Left lung (tissue), 10 donors: ENCODE measurements around the gene KLF13. TPM values are rescaled to one million over a fixed set of nuclear protein-coding genes. Genes with fewer than 3 reads are reported as not detected.

Experiments used
- ATAC-seq: fragments of 200-7000 bp; cut with Tn5 transposase; one replicate; pipeline ENCODE4 v1.9.1; 2020; ENCODE audit warnings: moderate library complexity
- DNase-seq, 4 donors: peaks; one replicate each; pipeline ENCODE4 v3.0.0-alpha.2; 2013 to 2020
- H3K27ac ChIP-seq, 2 donors: fragments of 200-600 bp; sonication (generic) in 1 of 2; one replicate each; pipeline versions ENCODE4 v1.5.0 to v1.8.0; 2020 to 2021
- H3K27me3 ChIP-seq, 2 donors: fragments of 200-600 bp; sonication (generic) in 1 of 2; one replicate each; pipeline versions ENCODE4 v1.5.0 to v1.8.0; 2020 to 2021
- H3K36me3 ChIP-seq, 2 donors: fragments of 200-600 bp; sonication (generic) in 1 of 2; one replicate each; pipeline versions ENCODE4 v1.5.0 to v1.8.0; 2020 to 2021
- H3K4me1 ChIP-seq, 2 donors: fragments of 200-600 bp; one replicate each; pipeline ENCODE4 v1.8.0; 2021
- H3K4me3 ChIP-seq, 2 donors: fragments of 200-600 bp; sonication (generic) in 1 of 2; one replicate each; pipeline versions ENCODE4 v1.5.0 to v1.8.0; 2020 to 2021; ENCODE audit warnings: mild to moderate bottlenecking in 1 of 2
- H3K9me3 ChIP-seq, 2 donors: fragments of 200-600 bp; sonication (generic) in 1 of 2; one replicate each; pipeline versions ENCODE4 v1.5.0 to v1.8.0; 2020 to 2021
- CTCF ChIP-seq, 2 donors: fragments of 200-600 bp; sonication (generic) in 1 of 2; IDR thresholded peaks; one replicate each; pipeline versions ENCODE4 v1.5.0 to v1.8.0; 2021; ENCODE audit warnings: antibody characterized with exemption in 2 of 2
- intact Hi-C, 2 donors: fragments of 100-400 bp; cut with DNase I; formaldehyde crosslinking; loops; one replicate each; pipeline versions ENCODE4 v1.11.2 to v1.14.2; 2022
- polyA plus RNA-seq, 6 donors: library from polyadenylated mRNA; unstranded; fragments of 120-200 nt; gene quantifications; one replicate each; pipeline ENCODE4 v1.2.1, GENCODE V29; 2013; ENCODE audit not compliant: insufficient read length in 6 of 6
- total RNA-seq, 2 donors: library from RNA; stranded (reverse); fragmentation: NEBNext Ultra II Directional; extraction: Animal tissue kit (Norgen Biotek cat#: 25700); gene quantifications; one replicate each; pipeline ENCODE4 v1.2.1, GENCODE V29; 2021
- donor health status: DM: no; HTN: yes; CAD: no.
- donor health status: DM: no; HTN: no; CAD: no.

The KLF13 gene
- total and polyA plus RNA-seq, 8 donors: 44.7 to 116 (median 61.4) TPM

GRCh38 chr15:31309893-31310606 lies 16.6 kb upstream of the KLF13 start:
- intact Hi-C loops: no loop called here
- no peak overlapping the region for H3K27ac ChIP-seq
- peaks cover 0 to 10% of the 10 kb centered on the region in 2 donors for H3K9me3 ChIP-seq
- H3K4me3 ChIP-seq: no peak overlapping the region
- ATAC-seq: no peak
- H3K27me3 ChIP-seq: peaks cover 0 to 12% of the 10 kb centered on the region in 2 donors
- no peaks in the 10 kb centered on the region for H3K4me1 ChIP-seq
- no peaks in the 10 kb centered on the region for H3K36me3 ChIP-seq
- TF ChIP-seq CTCF (IDR thresholded peaks at IDR 0.05): no peak
- DNase-seq: no peak

GRCh38 chr15:31311735-31312619 lies 14.7 kb upstream of the KLF13 start:
- DNase-seq (no peak), ATAC-seq (no peak)
- intact Hi-C loops: no loop called here

GRCh38 chr15:31313223-31313622 lies 13.4 kb upstream of the KLF13 start:
- TF ChIP-seq CTCF (IDR thresholded peaks at IDR 0.05): no peak
- no peak overlapping the region for H3K27ac ChIP-seq
- intact Hi-C loops: no loop called here
- no peaks in the 10 kb centered on the region for H3K27me3 ChIP-seq
- H3K36me3 ChIP-seq: no peaks in the 10 kb centered on the region
- peaks cover 0 to 10% of the 10 kb centered on the region in 2 donors for H3K9me3 ChIP-seq
- DNase-seq (no peak), ATAC-seq (no peak)
- no peak overlapping the region for H3K4me3 ChIP-seq
- H3K4me1 ChIP-seq: no peaks in the 10 kb centered on the region

More at GRCh38 chr15:31311735-31312619, 14.7 kb upstream of the KLF13 start:
- Histone ChIP-seq H3K27ac (no peak overlapping the region), H3K36me3 (no peaks in the 10 kb centered on the region), H3K9me3 (peaks cover 0 to 10% of the 10 kb centered on the region in 2 donors), H3K4me1 (no peaks in the 10 kb centered on the region), H3K27me3 (peaks cover 0 to 11% of the 10 kb centered on the region in 2 donors), H3K4me3 (no peak overlapping the region)
- TF ChIP-seq CTCF (IDR thresholded peaks at IDR 0.05): no peak

- DNase-seq: no peak
- no peaks in the 10 kb centered on the region for H3K36me3 ChIP-seq
- no peaks in the 10 kb centered on the region for H3K27me3 ChIP-seq
- H3K4me3 ChIP-seq: no peak overlapping the region
- H3K27ac ChIP-seq: no peak overlapping the region
- TF ChIP-seq CTCF (IDR thresholded peaks at IDR 0.05): no peak
- intact Hi-C loops: no loop called here
- H3K4me1 ChIP-seq: peaks cover 0 to 3% of the 10 kb centered on the region in 2 donors
- H3K9me3 ChIP-seq: peaks cover 0 to 10% of the 10 kb centered on the region in 2 donors
- no peak for ATAC-seq
Measured at GRCh38 chr15:31314380-31314779, 12.3 kb upstream of the KLF13 start.
